Stimulated activated naive CD8-positive, alpha-beta T cell treated with anti-CD3 and anti-CD28 coated beads, Interleukin-15, Interleukin-2, amounts not matched to agents 100 ng/mL and 50 ng/mL, for 24 hours (primary cell): ENCODE results near the gene ANTXRL.
A peak's percentile ranks its signal among the peaks of the same experiment; 100 is the strongest.
"Not testable (repeated sequence)": the region's sequence is repeated elsewhere in the genome, so short reads cannot be mapped to it uniquely, and the experiment has no call there.

Experiments used
- H3K27ac Mint-ChIP-seq: one replicate; pipeline ENCODE4 v1.8.0; 2021; ENCODE audit warnings: mild to moderate bottlenecking, mixed read lengths
- H3K27me3 Mint-ChIP-seq: one replicate; pipeline ENCODE4 v1.8.0; 2021; ENCODE audit warnings: mixed read lengths
- H3K36me3 Mint-ChIP-seq: one replicate; pipeline ENCODE4 v1.8.0; 2021; ENCODE audit warnings: low read depth, mixed read lengths
- H3K4me1 Mint-ChIP-seq: one replicate; pipeline ENCODE4 v1.8.0; 2021; ENCODE audit warnings: low read depth, mixed read lengths
- H3K4me3 Mint-ChIP-seq: one replicate; pipeline ENCODE4 v1.8.0; 2021; ENCODE audit warnings: mild to moderate bottlenecking, mixed read lengths
- H3K9me3 Mint-ChIP-seq: one replicate; pipeline ENCODE4 v1.8.0; 2021; ENCODE audit warnings: mixed read lengths

ANTXRL gene

GRCh38 chr10:46293832-46294640 is 7.2 kb downstream of the ANTXRL start:
- H3K9me3 Mint-ChIP-seq, result no peaks in the 10 kb centered on the region
- H3K36me3 Mint-ChIP-seq, result no peaks in the 10 kb centered on the region
- H3K4me3 Mint-ChIP-seq, result no peak overlapping the region
- peaks cover 14% of the 10 kb centered on the region for H3K4me1 Mint-ChIP-seq
- H3K27ac Mint-ChIP-seq, result no peak overlapping the region
- no peaks in the 10 kb centered on the region for H3K27me3 Mint-ChIP-seq

GRCh38 chr10:46294641-46295220 is 7.9 kb downstream of the ANTXRL start:
- no peak overlapping the region for H3K27ac Mint-ChIP-seq
- H3K36me3 Mint-ChIP-seq, result no peaks in the 10 kb centered on the region
- peaks cover 21% of the 10 kb centered on the region for H3K4me1 Mint-ChIP-seq
- H3K9me3 Mint-ChIP-seq, result no peaks in the 10 kb centered on the region
- H3K27me3 Mint-ChIP-seq, result no peaks in the 10 kb centered on the region
- H3K4me3 Mint-ChIP-seq, result no peak overlapping the region

DNA sequence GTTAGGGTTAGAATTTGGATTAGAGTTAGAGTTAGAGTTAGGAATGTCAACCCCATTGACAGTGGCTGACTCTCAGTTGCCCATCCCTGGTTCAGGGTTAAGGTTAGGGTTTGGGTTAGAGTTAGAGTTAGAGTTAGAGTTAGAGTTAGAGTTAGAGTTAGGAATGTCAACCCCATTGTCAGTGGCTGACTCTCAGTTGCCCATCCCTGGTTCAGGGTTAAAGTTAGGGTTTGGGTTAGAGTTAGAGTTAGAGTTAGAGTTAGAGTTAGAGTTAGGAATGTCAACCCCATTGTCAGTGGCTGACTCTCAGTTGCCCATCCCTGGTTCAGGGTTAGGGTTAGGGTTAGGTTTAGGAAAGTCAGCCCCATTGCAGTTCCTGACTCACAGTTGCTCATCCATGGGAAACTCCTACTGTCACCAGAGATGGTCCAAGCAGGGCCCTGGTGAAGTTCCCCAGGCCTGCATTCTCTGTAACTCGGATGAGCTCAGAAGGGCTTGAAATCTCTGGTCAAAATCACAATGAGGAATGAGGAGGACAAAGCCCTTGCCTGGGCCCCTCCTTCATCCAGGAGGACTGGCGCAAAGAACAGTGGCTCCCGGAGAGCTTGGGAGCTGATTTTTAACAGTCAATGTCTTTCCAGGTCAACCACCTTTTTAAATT is 8.7 kb downstream of the ANTXRL start:
- H3K9me3 Mint-ChIP-seq, H3K4me3 Mint-ChIP-seq, H3K27me3 Mint-ChIP-seq, H3K36me3 Mint-ChIP-seq, H3K27ac Mint-ChIP-seq: not testable (repeated sequence)
- peaks cover 25% of the 10 kb centered on the region for H3K4me1 Mint-ChIP-seq

DNA sequence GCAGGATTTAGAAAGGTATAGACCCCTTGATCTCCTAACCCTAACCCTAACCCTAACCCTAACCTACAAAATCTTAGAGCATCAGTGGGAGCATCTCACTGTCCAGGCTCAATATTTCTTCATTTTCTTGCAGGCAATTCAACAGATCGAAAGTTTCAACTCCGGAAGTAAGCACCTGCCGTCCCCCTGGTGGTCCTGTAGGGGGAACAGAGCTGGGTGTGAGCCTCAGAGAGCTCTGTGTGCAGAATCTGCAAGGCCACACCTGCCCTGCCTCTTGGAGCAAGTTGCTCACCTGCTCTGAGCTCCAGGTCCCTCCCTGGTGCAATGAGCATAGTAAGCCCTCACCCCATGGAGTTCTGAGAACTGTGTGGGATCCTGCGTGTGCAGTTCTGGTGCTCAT is 9.3 kb downstream of the ANTXRL start:
- not testable (repeated sequence) for H3K36me3 Mint-ChIP-seq, H3K27me3 Mint-ChIP-seq, H3K27ac Mint-ChIP-seq, H3K9me3 Mint-ChIP-seq, H3K4me3 Mint-ChIP-seq
- H3K4me1 Mint-ChIP-seq, result peaks cover 25% of the 10 kb centered on the region

DNA sequence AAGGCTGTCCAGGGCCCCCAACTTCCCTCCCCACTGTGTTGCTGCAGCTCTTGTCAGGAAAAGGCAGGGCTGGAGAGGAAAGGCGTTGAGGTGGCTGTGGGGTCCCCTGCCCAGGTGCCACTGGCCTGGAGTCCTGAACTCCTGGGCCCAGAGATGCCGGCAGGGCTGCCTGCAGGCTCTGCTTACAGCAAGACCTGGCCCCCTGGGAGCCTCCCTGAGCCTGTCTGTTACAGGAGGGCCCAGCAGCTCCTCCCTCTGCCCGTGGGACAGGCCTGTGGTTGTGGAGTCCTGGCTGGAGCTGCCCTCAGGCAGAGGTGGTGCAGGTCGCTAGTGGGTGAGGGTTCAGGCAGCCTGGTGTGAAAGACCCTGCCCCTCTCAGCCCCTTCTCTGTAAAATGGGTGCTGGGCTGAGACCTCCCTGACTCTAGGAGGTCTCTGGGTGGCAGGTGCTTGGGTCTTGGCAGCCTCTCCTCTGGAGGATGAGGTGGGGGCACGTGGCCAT is 9.9 kb downstream of the ANTXRL start:
- Mint-ChIP-seq H3K9me3 (no peaks in the 10 kb centered on the region), H3K4me1 (peaks cover 25% of the 10 kb centered on the region), H3K27me3 (no peaks in the 10 kb centered on the region), H3K4me3 (no peak overlapping the region), H3K27ac (no peak overlapping the region), H3K36me3 (no peaks in the 10 kb centered on the region)

GRCh38 chr10:46297406-46298204 is 10.8 kb downstream of the ANTXRL start:
- H3K36me3 Mint-ChIP-seq, result no peaks in the 10 kb centered on the region
- H3K27me3 Mint-ChIP-seq, result no peaks in the 10 kb centered on the region
- H3K4me1 Mint-ChIP-seq, result peaks cover 25% of the 10 kb centered on the region
- H3K27ac Mint-ChIP-seq, result peak overlapping the region; percentile 6
- no peak overlapping the region for H3K4me3 Mint-ChIP-seq
- H3K9me3 Mint-ChIP-seq, result no peaks in the 10 kb centered on the region

- Mint-ChIP-seq H3K36me3 (no peaks in the 10 kb centered on the region), H3K9me3 (no peaks in the 10 kb centered on the region), H3K27me3 (no peaks in the 10 kb centered on the region), H3K4me3 (no peak overlapping the region), H3K27ac (peak overlapping the region; percentile 0), H3K4me1 (peaks cover 25% of the 10 kb centered on the region)
Measured at GRCh38 chr10:46298477-46299285, 11.9 kb downstream of the ANTXRL start.

- Mint-ChIP-seq H3K27me3 (no peaks in the 10 kb centered on the region), H3K4me3 (no peak overlapping the region), H3K27ac (no peak overlapping the region), H3K9me3 (no peaks in the 10 kb centered on the region), H3K4me1 (peaks cover 25% of the 10 kb centered on the region), H3K36me3 (no peaks in the 10 kb centered on the region)
Measured at GRCh38 chr10:46299286-46299535, 12.4 kb downstream of the ANTXRL start.

- no peak overlapping the region for H3K27ac Mint-ChIP-seq
- H3K4me3 Mint-ChIP-seq, result no peak overlapping the region
- peaks cover 25% of the 10 kb centered on the region for H3K4me1 Mint-ChIP-seq
- H3K9me3 Mint-ChIP-seq, result no peaks in the 10 kb centered on the region
- H3K36me3 Mint-ChIP-seq, result no peaks in the 10 kb centered on the region
- no peaks in the 10 kb centered on the region for H3K27me3 Mint-ChIP-seq
Measured at GRCh38 chr10:46299536-46300369, 13.0 kb downstream of the ANTXRL start.

DNA sequence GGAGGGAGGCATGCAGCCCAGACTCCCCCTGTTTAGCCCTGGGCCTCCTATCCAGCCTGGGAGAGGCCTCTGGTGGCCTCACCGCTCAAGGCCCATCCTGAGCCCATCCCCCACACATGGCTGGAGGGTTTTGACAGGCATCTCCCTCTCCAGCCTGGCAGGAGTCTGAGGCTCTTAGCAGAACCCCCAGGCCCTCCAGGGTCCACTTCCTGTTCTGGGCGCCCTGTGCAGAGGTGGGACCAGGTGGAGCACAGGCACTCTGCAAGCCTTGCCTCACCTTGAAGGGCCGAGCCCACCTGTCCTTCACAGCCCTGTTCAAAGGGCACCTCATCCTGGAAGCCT is 13.5 kb downstream of the ANTXRL start:
- H3K9me3 Mint-ChIP-seq, H3K4me3 Mint-ChIP-seq, H3K27ac Mint-ChIP-seq, H3K27me3 Mint-ChIP-seq, H3K36me3 Mint-ChIP-seq: not testable (repeated sequence)
- peaks cover 25% of the 10 kb centered on the region for H3K4me1 Mint-ChIP-seq

GRCh38 chr10:46301056-46301645 is 14.4 kb downstream of the ANTXRL start:
- H3K4me3 Mint-ChIP-seq, result no peak overlapping the region
- peaks cover 25% of the 10 kb centered on the region for H3K4me1 Mint-ChIP-seq
- H3K27me3 Mint-ChIP-seq, result no peaks in the 10 kb centered on the region
- H3K36me3 Mint-ChIP-seq, result no peaks in the 10 kb centered on the region
- no peak overlapping the region for H3K27ac Mint-ChIP-seq
- H3K9me3 Mint-ChIP-seq, result no peaks in the 10 kb centered on the region

DNA sequence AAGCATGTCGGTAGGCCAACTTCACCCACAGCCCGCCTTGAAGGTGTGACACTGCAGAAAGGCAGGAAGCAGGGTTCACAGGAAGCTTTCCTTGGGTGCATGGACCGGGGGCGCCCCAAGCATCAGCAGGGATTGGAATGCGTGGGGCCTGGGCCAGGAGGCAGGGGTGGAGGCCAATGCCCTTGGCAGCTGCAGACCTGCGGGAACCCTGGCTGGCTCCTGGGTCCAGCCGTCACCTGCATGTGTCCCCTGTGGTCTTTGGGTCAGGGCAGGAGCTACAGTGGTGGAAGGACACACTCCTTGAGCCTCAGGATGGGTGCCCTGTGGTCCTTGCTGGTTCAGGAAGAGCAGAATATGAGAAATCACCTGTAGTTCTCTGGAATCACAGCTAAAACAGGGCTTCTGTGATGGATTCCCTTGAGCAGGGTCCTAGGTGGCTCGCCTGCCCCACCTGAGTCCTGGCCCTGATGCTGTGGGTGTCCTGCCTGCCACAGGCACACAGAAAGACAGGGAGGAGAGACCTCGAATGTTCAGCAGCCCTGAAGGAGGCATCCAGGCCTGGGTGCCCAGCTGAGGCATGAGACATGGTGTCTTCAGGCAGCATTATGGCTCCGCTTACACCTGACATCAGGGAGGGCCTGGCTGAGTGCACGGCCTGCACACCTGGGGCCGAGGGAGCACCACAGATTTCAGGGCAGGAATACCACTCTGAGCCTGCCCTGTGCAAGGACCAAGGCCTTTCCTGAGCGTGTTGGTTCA is 15.1 kb downstream of the ANTXRL start:
- H3K36me3 Mint-ChIP-seq, result no peaks in the 10 kb centered on the region
- H3K27me3 Mint-ChIP-seq, result no peaks in the 10 kb centered on the region
- H3K4me1 Mint-ChIP-seq, result peaks cover 25% of the 10 kb centered on the region
- no peak overlapping the region for H3K4me3 Mint-ChIP-seq
- H3K9me3 Mint-ChIP-seq, result no peaks in the 10 kb centered on the region
- no peak overlapping the region for H3K27ac Mint-ChIP-seq

GRCh38 chr10:46302765-46303352 is 16.1 kb downstream of the ANTXRL start:
- H3K4me3 Mint-ChIP-seq, H3K9me3 Mint-ChIP-seq, H3K27ac Mint-ChIP-seq, H3K27me3 Mint-ChIP-seq, H3K36me3 Mint-ChIP-seq: not testable (repeated sequence)
- H3K4me1 Mint-ChIP-seq, result peaks cover 22% of the 10 kb centered on the region
